Vein endothelial cell (primary cell): ENCODE results near the gene TRIM46. TPM values are rescaled to one million over a fixed set of nuclear protein-coding genes. Genes with fewer than 3 reads are reported as not detected.

Source experiments
- small RNA-seq: library from RNA; depleted of rRNA; stranded (forward); fragments of <200 nt; gene quantifications from one replicate; pipeline ENCODE3, GENCODE V24; 2012
- total RNA-seq: library from RNA; depleted of rRNA; stranded (reverse); fragments of >200 nt; gene quantifications from 2 replicates; pipeline ENCODE4 v1.2.3, GENCODE V29; 2012

The TRIM46 gene
- total RNA-seq: 6.9 and 12.0 TPM in 2 replicates

GRCh38 chr1:155173478-155174323, at the start of gene TRIM46:
Gene TRIM46 (plus strand): TSS chr1:155173849. CDS start chr1:155173967, 118 bp downstream.

GRCh38 chr1:155127105-155127966, 46.3 kb upstream of the TRIM46 start, which contains the start of gene EFNA1:
Gene EFNA1 (plus strand): TSS chr1:155127876. CDS start chr1:155127978, 102 bp downstream.

GRCh38 chr1:155135415-155136028, 38.1 kb upstream of the TRIM46 start, which contains the start of gene SLC50A1:
Gene SLC50A1 (plus strand): TSS chr1:155135852. CDS start chr1:155135912, 60 bp downstream.

DNA sequence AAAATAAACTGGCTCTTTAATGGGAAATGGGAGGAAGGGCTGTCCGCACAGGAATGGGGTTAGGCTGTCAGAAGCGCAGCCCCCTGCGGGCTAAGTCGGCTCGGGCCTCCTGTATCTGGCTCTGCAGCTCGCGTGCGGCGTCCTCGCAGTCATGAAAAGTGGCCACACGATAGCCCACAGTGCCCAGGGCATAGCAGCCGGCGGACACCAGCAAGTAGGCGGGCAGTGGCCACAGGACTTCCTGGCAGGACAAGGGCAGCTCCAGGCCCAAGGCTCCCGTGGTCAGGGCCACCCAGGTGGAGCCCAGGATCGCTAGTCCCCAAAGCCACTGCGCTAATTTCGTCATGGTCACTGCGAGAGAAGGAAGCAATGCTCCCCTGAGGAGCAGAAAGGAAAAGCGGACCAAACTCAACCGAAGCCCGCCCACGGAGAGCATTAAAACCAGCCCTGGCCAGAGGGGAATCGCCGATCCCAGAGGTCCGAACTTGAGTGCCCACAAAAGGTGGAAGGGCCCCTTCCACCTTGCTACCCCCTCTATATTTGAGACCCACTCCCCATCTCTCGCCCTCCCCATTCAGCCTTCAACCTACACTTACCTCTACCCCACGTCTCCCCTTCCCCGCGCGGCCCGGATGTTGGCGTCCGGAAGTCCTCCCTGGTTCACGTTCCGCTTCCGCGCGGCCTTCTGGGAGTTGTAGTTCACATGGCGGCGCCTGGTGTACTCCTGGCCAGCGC, 33.6 kb upstream of the TRIM46 start, which contains the start of gene DPM3:
DPM3 (minus strand) TSS at position 637 of the 735 bp plus-strand sequence; CDS start at position 346, 291 bp downstream.

GRCh38 chr1:155172732-155173477, 744 bp upstream of the TRIM46 start, which contains the start of gene KRTCAP2:
Gene KRTCAP2 (minus strand): TSS chr1:155173304. CDS start chr1:155173224, 80 bp downstream.

GRCh38 chr1:155207806-155208540, 34.3 kb downstream of the TRIM46 start, which contains the start of gene THBS3:
Gene THBS3 (minus strand): TSS chr1:155207897. CDS start chr1:155207876, 21 bp downstream.

DNA sequence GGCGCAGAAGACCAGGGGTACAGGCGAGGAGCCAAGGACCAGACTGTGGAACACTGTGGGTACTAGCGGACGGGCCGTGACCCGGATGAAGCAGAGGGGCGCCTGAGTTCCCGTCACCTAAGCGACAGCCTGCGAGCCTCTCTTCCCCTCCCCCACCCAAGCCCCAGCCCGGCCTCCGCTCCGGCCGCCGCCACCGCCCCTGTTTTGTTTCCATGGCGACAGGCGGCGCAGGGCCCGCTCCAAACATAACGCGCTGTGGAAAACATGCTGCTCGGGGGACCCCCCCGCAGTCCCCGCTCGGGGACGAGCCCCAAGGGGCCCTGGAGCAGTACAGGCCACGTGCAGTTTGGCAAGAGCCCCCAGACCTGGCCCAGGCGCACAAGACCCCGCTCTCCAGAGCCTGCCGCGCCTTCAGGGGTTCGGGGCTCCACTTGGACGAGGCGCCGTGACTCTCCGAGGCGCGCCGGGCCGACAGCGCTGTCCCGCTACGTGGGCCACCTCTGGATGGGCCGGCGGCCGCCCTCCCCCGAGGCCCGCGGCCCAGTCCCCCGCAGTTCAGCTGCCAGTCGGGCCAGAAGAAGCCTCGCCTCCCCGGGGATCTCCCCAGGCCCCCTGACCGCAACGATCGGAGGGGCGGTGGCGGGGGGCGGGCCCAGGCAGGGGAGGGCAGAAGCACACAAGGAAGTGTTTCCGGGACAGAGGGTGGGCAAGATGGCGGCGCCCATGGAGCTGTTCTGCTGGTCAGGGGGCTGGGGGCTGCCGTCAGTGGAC, 35.1 kb downstream of the TRIM46 start, which contains the start of gene MTX1:
MTX1 (plus strand) TSS at position 155 of the 771 bp plus-strand sequence; CDS start at position 265, 110 bp downstream.

Small RNAs within 50 kb of the gene (small RNA-seq; reads per million reads assigned to genes)
- gene HMGN2P18: not detected

Other genes starting within 250 kb of the TRIM46 start
- gene PMVK, start 237.1 kb upstream of the TRIM46 start, total RNA-seq: 5.8 and 6.5 TPM in 2 replicates
- 59.8 and 75.1 TPM in 2 replicates for gene PBXIP1, start 217.8 kb upstream of the TRIM46 start, total RNA-seq
- 12.0 and 12.7 TPM in 2 replicates for gene PYGO2, start 212.1 kb upstream of the TRIM46 start, total RNA-seq
- 312 and 348 TPM in 2 replicates for gene SHC1, start 203.1 kb upstream of the TRIM46 start, total RNA-seq
- gene CKS1B, start 199.2 kb upstream of the TRIM46 start, total RNA-seq: 52.3 and 69.7 TPM in 2 replicates
- 32.7 and 35.1 TPM in 2 replicates for gene FLAD1, start 190.5 kb upstream of the TRIM46 start, total RNA-seq
- gene LENEP, start 180.3 kb upstream of the TRIM46 start, total RNA-seq: 0.67 and 1.3 TPM in 2 replicates
- gene ZBTB7B, start 171.0 kb upstream of the TRIM46 start, total RNA-seq: 15.4 and 16.8 TPM in 2 replicates
- not detected in 2 replicates for gene DCST2, start 140.1 kb upstream of the TRIM46 start, total RNA-seq
- gene DCST1, start 140.0 kb upstream of the TRIM46 start, total RNA-seq: not detected in 2 replicates
- 508 and 513 TPM in 2 replicates for gene ADAM15, start 122.5 kb upstream of the TRIM46 start, total RNA-seq
- 11.7 and 12.7 TPM in 2 replicates for gene EFNA4, start 110.1 kb upstream of the TRIM46 start, total RNA-seq
- 1.6 and 3.6 TPM in 2 replicates for gene EFNA3, start 95.0 kb upstream of the TRIM46 start, total RNA-seq
- gene EFNA1, start 46.0 kb upstream of the TRIM46 start, total RNA-seq: 84.4 and 125 TPM in 2 replicates
- gene SLC50A1, start 38.0 kb upstream of the TRIM46 start, total RNA-seq: 28.1 and 31.6 TPM in 2 replicates
- gene DPM3, start 33.3 kb upstream of the TRIM46 start, total RNA-seq: 42.5 and 53.3 TPM in 2 replicates
- 81.0 and 141 TPM in 2 replicates for gene KRTCAP2, start 545 bp upstream of the TRIM46 start, total RNA-seq
- gene THBS3, start 34.0 kb downstream of the TRIM46 start, total RNA-seq: 15.8 and 16.7 TPM in 2 replicates
- 42.1 and 44.7 TPM in 2 replicates for gene MTX1, start 34.8 kb downstream of the TRIM46 start, total RNA-seq
- 8.2 and 9.5 TPM in 2 replicates for gene ENTREP3, start 81.6 kb downstream of the TRIM46 start, total RNA-seq
- 43.1 and 51.0 TPM in 2 replicates for gene SCAMP3, start 88.5 kb downstream of the TRIM46 start, total RNA-seq
- gene CLK2, start 99.7 kb downstream of the TRIM46 start, total RNA-seq: 27.3 and 27.4 TPM in 2 replicates
- gene HCN3, start 103.6 kb downstream of the TRIM46 start, total RNA-seq: 0.65 and 1.3 TPM in 2 replicates
- gene PKLR, start 127.6 kb downstream of the TRIM46 start, total RNA-seq: not detected in 2 replicates
- 260 and 393 TPM in 2 replicates for gene FDPS, start 135.0 kb downstream of the TRIM46 start, total RNA-seq
- 18.6 and 19.2 TPM in 2 replicates for gene RUSC1, start 147.0 kb downstream of the TRIM46 start, total RNA-seq